ENCODE results near the gene PLEKHM3. TPM values are rescaled to one million over a fixed set of nuclear protein-coding genes. Genes with fewer than 3 reads are reported as not detected.

The PLEKHM3 gene
- total and polyA plus RNA-seq, 2 of the 13 experiments (the other 11 are each of a cell fraction or from before 2014, with no cell fraction given): 4.5 to 4.7 TPM

DNA sequence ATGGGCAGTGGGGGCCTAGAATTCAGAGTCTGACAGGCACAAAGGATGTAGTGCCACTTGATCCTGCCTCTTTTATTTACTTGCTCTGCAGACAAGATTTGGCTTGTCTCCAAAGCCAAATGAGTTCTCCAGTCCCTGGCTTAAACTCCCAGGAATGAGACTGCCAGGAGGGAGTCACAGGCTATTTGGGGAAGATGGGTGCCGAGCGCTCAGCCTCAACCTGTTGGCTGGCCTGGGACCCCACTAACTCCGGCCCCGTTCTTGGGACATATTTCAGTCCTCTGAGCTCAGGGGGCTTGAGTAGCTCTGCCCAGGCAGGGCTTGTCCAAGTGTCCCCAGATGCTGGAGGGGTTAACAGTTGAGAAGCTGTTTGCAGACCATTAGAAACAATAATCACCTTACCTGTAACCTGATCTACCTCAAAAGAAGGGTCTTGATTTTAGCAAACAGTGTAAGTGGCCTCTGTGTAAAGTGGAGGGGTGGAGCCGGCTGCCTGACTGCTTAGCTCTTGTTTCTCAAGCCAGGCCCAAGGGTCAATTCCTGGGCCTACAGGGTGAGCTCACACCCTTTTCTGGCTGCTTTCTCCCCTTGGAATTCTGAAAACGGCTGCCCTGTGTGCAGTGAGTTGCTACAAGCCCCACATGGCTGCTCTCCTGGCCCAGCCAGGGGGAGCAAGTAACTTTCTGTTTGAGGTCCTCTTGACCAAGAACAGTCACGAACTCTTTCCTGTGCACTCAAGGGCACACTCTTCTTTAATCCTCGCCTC, 228.6 kb downstream of the PLEKHM3 start (continued):
- 0 out of 2 replicates have a peak, but pooled peaks have one; percentile 52 for TF ChIP-seq DPF2 (CRISPR knock-in tag; IDR thresholded peaks at IDR 0.05; ENCODE audit: borderline replicate concordance, low read depth)
- TF ChIP-seq, protein P1, sequence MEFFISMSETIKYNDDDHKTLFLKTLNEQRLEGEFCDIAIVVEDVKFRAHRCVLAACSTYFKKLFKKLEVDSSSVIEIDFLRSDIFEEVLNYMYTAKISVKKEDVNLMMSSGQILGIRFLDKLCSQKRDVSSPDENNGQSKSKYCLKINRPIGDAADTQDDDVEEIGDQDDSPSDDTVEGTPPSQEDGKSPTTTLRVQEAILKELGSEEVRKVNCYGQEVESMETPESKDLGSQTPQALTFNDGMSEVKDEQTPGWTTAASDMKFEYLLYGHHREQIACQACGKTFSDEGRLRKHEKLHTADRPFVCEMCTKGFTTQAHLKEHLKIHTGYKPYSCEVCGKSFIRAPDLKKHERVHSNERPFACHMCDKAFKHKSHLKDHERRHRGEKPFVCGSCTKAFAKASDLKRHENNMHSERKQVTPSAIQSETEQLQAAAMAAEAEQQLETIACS (CRISPR knock-in tag; IDR thresholded peaks at IDR 0.05): no peak
- TF ChIP-seq, protein P2, sequence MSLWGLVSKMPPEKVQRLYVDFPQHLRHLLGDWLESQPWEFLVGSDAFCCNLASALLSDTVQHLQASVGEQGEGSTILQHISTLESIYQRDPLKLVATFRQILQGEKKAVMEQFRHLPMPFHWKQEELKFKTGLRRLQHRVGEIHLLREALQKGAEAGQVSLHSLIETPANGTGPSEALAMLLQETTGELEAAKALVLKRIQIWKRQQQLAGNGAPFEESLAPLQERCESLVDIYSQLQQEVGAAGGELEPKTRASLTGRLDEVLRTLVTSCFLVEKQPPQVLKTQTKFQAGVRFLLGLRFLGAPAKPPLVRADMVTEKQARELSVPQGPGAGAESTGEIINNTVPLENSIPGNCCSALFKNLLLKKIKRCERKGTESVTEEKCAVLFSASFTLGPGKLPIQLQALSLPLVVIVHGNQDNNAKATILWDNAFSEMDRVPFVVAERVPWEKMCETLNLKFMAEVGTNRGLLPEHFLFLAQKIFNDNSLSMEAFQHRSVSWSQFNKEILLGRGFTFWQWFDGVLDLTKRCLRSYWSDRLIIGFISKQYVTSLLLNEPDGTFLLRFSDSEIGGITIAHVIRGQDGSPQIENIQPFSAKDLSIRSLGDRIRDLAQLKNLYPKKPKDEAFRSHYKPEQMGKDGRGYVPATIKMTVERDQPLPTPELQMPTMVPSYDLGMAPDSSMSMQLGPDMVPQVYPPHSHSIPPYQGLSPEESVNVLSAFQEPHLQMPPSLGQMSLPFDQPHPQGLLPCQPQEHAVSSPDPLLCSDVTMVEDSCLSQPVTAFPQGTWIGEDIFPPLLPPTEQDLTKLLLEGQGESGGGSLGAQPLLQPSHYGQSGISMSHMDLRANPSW (CRISPR knock-in tag; IDR thresholded peaks at IDR 0.05; ENCODE audit: borderline replicate concordance): peak; percentile 43; the same call in 1 of the 2 replicates
- TF ChIP-seq MED13 (CRISPR knock-in tag; IDR thresholded peaks at IDR 0.05): no peak
- TF ChIP-seq POLR2A (IDR thresholded peaks at IDR 0.05; ENCODE audit: insufficient read depth in 1 of 2, low read depth in 2 of 2, low read length in 2 of 2): peak; percentile 54 to 56
- peak; percentile 52; the same call in 1 of the 2 replicates for TF ChIP-seq HNF1A (IDR thresholded peaks at IDR 0.05; ENCODE audit: low read depth)
- peak; percentile 83 for TF ChIP-seq HNF1A (CRISPR knock-in tag; IDR thresholded peaks at IDR 0.05; ENCODE audit: borderline replicate concordance)
- no peak for TF ChIP-seq SIN3B (IDR thresholded peaks at IDR 0.05; ENCODE audit: low read length)
- TF ChIP-seq, protein P3, sequence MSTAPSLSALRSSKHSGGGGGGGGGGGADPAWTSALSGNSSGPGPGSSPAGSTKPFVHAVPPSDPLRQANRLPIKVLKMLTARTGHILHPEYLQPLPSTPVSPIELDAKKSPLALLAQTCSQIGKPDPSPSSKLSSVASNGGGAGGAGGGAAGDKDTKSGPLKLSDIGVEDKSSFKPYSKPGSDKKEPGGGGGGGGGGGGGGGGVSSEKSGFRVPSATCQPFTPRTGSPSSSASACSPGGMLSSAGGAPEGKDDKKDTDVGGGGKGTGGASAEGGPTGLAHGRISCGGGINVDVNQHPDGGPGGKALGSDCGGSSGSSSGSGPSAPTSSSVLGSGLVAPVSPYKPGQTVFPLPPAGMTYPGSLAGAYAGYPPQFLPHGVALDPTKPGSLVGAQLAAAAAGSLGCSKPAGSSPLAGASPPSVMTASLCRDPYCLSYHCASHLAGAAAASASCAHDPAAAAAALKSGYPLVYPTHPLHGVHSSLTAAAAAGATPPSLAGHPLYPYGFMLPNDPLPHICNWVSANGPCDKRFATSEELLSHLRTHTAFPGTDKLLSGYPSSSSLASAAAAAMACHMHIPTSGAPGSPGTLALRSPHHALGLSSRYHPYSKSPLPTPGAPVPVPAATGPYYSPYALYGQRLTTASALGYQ (CRISPR knock-in tag; IDR thresholded peaks at IDR 0.05): peak; percentile 59; the same call in 1 of the 2 replicates
- no peak; the same call in 1 of the 2 replicates for TF ChIP-seq HES4 (CRISPR knock-in tag; IDR thresholded peaks at IDR 0.05; ENCODE audit: borderline replicate concordance)
- peak; percentile 9; the same call in 1 of the 2 replicates for TF ChIP-seq ZNF792 (CRISPR knock-in tag; IDR thresholded peaks at IDR 0.05)
- peak; percentile 65; the same call in 1 of the 2 replicates for TF ChIP-seq ZNF264 (CRISPR knock-in tag; IDR thresholded peaks at IDR 0.05)
- no peak for TF ChIP-seq MTF2 (CRISPR knock-in tag; IDR thresholded peaks at IDR 0.05; ENCODE audit: borderline replicate concordance)
- TF ChIP-seq PITX1 (CRISPR knock-in tag; IDR thresholded peaks at IDR 0.05): peak; percentile 75
- TF ChIP-seq ZBTB42 (CRISPR knock-in tag; IDR thresholded peaks at IDR 0.05): 0 out of 2 replicates have a peak, but pooled peaks have one; percentile 40
- no peak for TF ChIP-seq ZBTB46 (CRISPR knock-in tag; IDR thresholded peaks at IDR 0.05; ENCODE audit: borderline replicate concordance)

All from HepG2 (cell line).